Measurements from ENCODE around the gene UVRAG.

DNA sequence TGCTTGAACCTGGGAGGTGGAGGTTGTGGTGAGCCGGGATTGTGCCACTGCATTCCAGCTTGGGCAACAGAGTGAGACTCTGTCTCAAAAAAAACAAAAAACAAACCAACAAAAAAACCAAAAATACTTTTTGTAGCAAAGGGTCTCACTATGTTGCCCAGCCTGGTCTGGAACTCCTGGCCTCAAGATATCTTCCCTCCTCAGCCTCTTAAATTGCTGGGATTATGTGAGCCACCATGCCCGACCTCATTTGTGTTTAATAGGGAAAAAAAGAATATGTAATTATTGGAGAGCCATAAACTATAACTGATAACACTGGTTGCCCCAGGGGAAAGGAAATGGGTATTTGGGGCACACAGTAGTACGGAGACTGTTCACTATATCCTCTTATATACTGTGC is 19.7 kb downstream of the UVRAG start:
- TF ChIP-seq CTCF (IDR thresholded peaks at IDR 0.05; ENCODE audit: low read length) (no peak), EZH2 (IDR thresholded peaks at IDR 0.05; ENCODE audit: borderline replicate concordance, low read length) (no peak)

All from OCI-LY1 (cell line).